ENCODE measurements around the gene SFMBT2.

SFMBT2 gene

DNA sequence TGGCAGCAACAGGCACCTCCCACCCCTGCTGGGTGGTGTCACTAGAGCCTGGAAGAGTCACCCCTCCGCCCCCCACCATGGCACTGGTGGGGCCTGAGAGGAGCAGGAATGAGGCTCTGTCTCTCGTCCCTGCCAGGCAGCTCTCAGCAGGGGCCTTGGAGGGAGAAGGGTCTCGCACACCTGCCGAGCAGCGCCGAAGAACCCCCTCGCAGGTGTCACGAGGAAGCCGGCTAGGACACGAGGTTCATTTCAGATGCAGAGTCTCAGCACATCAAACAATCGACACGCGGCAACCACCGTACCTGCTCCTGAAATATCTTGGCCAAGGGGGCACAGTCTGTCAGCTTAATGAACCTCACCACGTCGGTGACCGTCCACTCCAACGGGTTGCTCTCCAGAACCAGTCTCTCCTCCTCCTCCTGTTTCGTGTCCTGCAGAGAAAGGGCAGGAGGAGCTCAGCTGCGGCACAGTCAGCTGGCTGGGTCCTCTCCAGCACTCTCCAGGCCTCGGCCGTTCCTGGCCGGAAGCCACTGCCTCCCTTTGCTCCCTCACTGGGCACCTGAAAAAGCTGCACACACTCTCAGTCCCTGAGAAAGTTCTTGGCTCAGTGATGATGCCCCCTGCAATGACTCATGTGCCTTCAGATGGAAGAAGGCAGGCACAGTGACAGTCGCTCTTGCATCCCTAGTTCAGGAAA lies 240.1 kb downstream of the SFMBT2 start:
- DNase-seq = no peak

DNA sequence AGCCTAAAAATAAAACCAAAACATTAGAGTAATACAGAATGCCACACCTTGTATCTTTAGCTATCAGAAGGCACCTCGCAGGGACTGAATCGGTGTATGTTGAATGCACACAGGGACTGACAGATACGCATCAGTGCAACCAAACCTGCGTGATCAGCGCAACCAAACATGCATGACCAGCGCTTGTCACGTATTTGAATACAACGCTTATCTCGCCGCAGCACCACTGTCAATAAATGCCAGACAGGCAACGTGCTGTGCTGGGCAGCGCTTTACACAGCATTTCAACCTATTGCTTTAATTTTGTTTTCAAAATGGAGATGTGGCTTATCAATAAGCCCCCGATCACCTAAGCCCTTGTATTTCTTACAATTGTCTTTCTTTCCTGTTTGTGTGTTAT lies 242.4 kb downstream of the SFMBT2 start:
- no peak for DNase-seq

DNA sequence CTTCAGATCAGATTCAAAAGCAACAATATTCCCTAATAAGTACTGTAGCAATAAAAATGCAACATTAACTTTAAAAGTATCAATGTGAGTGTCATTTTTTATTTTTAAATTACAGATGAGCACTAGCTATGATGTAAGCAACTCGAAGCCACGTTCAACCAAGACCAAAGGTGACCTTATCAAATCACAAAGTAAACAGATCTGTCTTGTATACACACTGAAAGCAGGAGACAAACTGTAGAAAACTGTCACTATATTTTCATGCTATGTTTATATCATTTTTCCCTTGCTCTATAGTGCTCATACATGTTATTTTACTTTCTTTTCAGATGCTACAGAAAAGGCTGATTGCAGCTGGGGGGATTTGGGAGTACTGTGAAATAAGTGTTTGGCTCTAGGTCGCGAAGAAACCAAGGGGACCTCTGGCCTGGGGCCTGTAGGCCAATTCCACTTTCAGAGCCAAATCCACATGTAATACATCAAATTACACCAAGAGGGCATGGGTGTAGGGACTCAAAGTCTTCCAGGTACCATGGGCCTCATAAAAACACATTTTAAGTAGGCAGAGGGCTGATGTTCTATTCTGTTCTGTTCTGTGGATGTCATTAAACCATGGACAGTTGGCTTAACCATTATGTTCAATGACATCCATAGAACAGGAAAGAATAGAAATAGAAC lies 245.2 kb downstream of the SFMBT2 start:
- DNase-seq = no peak

DNA sequence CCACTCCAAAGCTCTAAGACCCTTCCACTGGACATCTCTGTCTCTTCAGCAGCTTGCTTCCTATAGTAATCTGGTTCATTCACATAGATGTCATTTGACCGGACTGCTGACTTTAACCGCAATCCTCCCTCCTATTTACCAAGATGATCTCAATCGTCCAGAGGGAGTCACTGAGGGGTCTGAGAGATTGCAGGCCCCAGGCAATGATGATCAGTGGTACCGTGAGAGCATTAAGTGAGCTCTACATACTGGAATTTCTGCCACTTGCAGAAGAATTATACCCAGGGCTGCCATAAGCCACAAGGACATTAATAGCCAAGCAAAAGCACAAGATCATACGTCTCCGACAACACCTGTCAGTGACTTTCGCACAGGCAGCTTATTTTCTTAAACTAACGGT lies 245.9 kb downstream of the SFMBT2 start:
- no peak for DNase-seq

DNA sequence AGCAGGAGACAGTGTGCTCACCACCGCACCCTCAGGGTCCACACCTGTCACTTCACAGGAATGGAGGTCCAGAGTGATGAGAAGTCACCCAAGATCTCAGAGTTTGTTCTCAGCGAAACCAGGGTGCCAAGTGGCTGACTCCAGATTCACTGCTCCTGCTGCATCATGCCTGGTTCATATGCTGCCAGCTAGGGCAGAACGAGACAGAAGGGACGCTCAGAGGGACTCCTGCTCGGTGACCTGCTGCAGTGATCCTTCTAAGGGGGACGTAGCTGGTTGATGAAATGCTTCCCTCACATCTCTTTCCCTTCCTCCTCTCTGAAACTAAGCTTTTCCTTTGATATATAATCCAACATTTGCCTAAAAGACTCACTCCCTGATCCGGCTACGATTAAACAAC lies 248.5 kb downstream of the SFMBT2 start:
- no peak for DNase-seq

DNA sequence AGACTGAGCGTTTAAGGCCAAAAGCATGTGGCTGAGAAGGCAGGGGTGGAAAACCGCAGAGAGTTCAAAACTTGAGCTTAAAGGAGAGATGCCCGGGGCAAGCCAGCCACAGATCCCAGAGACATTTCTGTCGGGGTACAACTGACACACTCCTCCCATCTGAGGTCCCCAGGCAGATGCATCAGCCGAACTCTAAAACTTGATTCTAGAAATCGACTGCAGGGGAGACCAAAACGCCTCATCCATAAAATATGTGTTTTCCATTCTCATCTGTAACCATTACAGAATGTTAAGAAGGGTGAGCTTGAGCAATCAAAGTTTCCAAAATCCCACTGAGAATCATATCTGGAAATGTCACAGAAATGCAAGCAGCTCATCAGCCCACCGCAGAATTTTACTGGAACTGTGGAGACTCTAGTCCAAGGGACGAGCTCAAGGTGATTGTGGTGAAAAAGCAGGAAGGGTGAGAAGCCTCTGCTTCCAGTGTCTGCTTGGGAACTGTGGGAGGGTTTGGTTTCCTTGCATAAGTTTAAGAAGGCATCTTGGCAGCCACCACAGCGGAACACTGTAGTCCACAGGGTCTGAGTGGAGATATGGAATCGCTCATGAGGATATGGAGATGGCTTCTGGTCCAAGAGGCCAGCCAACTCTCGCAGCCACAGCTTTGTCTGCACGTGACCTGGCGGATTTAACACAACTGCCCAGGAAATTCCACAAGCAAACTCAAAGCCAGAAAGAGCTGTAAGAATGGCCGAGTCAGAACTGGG lies 249.2 kb downstream of the SFMBT2 start:
- DNase-seq = no peak

DNA sequence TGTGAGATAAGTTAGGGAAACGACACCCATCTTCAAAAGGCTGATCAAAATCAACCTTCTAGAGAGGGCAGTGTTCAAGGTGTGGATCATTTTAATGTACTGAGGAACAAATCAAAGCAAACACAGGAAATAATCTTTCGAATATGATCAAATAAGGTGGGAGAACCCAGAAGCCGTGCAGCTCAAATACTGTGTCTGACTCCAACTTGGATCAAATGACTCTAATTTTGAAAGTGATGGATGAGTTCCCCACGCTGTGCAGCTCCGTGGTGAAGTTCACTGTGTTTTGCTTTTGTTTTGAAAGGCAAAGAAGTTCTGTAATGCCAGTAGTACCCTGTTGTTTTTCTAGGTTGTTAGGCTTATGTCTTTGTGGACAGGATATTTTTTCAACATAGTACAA lies 250.9 kb downstream of the SFMBT2 start:
- no peak for DNase-seq

DNA sequence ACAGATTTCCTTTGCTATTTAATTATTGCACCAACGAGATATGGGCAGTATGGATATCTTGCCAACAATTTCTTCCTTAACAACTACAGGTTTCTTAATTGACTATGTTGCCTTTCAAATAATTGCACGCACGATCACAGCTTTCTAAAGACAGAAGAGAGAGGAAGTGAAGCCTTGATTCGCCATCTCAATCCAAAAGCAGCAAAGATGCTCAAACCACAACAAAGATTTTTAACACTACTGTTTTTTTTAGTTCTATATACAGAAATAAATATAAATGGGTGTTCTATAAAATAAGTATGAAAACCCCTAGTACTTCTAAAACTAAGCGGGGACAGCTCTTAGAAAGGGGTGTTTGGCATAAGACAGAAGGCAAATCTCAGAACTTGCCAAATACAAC lies 251.3 kb downstream of the SFMBT2 start:
- peak; percentile 19 for DNase-seq

DNA sequence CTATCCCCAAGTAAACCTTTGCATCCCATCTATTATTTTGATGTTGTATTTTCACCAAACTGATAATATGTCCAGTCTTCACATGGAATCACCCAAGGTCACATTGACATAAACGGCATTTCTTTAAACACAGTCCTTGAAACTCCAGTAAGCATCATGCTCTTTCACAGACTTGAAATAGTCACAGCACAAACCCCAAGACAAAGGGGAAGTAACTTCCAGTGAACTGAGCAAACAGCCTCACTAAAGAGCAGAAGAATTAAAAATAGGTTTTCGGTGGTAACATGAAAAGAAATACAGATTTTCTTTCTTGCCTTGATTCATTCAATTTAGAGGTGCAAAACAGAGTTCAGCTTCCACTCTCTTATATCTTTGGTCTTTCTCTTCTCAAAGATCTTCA lies 253.7 kb downstream of the SFMBT2 start:
- no peak for DNase-seq

DNA sequence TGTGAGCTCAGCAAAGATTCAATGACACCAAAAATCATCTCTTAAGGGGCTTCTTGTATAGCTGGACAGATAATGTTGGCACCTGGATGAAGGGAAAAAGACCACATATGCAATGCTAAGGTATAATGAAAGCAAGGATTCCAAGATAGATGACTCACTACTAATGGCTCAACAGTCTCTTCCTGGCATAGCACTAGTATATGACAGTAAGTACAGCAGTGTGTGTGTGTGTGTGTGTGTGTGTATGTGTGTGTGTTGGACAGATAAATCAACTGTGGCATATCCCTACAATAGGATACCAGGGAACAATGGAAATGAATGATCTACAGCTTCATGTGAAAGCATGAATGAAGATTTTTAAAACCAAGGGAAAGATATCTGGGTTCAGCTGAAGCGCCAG lies 257.1 kb downstream of the SFMBT2 start:
- no peak for DNase-seq

DNA sequence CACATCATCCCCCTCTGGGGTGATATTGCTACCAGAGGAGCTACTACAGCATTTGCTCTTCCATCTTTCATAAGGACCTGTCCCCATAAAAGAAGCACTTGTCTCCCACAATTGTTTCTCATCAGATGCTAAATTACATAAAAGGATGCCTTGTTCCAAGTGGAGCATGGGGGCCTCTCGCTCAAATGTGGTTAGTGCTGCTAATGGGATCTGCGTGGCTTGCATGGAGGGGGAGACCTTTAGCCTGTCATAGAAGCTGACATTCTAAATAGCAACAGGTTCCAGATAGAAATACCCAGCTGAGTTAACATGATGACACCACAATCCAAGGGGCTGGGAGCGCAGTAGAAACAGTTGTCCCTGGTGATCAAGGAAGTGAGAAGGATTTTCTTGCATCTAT lies 257.9 kb downstream of the SFMBT2 start:
- no peak for DNase-seq

DNA sequence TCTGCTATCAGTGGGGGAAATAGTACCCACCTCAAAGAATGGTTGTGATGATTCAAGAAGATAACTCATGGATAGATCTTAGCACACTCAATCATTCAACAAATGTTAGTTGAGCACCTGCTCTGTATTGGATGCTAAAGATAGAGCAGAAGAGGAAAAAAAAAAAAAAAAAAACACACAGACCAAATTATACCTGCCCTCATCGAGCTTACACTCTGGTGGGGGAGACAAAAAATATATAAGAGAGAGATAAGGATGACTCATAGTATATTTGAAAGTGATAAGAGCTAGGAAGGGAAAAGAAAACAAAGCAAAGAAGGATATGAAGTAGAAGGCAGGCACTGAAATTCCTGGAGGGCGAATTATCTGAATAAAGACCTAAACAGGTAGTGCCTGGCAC lies 258.5 kb downstream of the SFMBT2 start:
- no peak for DNase-seq

DNA sequence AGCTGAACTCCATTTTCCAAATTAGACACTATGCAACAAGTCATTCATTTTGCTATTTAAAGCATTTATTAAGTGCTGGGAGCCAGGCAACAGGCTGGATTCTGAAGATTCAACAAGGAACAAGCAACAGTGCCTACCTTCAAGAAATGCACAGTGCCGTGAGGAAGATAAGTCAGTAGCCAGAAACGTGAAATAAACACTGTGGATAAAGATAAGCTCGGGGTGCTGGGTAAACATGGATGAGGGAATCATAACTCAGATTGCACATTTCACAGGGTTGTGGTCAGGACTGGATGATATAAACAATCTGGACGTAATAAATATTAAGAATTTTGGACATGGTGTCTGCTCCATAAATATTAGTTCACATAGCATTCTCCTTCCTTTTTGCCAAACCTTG lies 259.3 kb downstream of the SFMBT2 start:
- no peak for DNase-seq

DNA sequence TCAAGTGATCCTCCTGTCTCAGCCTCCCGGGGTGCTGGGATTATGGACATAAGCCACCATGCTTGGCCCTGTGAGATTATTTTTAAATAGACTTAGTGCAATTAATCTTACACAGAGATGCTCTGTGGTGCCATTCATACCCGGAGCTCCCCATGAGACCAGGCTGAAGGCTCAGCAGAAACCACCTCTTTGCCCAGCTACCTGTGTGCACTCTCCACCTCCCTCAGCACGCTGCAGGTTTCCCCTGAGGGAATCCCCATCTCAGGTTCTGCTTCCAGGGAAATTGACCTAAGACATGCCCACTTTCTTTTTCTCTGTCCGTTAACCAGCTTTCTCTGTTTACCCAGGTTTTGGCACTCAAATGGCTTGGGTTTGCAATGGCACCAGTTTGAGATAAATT lies 260.5 kb downstream of the SFMBT2 start:
- DNase-seq = no peak

DNA sequence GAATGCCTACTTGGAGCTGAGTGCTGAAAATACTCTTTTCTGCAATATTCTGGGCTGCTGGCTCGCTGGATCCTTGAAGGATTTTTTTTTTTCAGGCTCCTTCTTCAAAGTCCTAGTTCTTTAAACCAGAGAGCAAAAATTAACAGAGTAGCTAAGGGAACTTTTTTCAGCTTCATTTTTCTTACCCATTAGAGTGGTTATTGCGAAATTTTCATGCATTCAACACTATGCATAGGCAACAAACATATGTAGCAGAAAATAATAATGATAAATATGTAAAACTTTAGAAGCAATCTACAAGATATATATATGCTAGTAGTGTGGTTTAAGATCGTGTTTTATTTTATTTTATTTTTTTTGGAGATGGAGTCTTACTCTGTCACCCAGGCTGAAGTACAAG lies 264.6 kb downstream of the SFMBT2 start:
- no peak for DNase-seq

DNA sequence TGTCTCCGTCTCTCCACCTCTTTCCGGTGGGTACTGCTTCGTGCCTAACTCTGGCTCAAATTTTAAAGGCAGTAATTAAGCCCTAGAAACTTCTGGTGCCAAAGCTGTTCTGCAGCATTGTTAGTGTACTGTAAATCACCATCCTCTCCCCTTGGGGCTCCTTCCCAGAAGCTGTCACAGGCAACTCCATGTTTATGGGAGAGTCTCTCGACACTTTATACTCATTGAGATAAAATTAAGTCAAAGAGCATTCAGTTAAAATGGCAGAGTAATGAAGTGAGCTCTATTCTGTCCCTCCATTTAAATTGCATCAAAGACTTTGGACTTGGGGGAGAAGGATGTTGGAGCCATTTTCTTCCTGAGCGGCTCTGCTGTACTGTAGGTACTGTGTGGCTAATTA lies 274.8 kb downstream of the SFMBT2 start:
- DNase-seq = no peak

DNA sequence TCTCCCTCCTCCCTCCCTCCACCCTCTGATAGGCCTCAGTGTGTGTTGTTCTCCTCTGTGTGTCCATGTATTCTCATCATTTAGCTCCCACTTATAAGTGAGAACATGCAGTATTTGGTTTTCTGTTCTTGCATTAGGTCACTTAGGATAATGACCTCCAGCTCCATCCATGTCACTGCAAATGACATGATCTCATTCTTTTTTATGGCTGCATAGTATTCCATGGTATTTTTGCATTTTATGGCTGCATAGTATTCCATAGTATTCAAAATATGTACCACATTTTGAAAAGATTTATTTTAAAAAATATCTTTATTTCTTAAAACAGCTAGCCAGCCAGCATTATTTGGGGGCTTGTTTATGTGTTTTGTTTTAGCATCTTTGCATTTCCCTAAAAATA lies 275.6 kb downstream of the SFMBT2 start:
- DNase-seq = no peak

DNA sequence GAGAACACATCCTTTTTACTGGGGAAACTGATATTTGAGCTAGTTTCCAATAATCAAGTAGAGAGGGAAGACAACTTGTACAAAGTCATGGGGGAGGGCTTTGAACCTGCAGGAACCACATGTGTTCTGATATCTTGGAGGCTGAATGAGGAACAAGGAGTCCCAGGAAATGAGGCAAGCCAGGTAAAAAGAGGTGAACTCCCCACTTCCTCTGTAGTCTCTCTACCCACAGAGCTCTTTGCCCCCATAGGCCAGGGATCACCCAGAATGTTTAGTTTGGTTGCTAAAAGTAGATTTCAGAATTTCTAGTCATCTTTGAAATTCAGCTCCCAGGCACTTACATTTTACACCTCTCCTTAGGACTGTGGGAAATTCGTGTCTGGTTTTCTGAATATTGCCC lies 276.4 kb downstream of the SFMBT2 start:
- no peak for DNase-seq

DNA sequence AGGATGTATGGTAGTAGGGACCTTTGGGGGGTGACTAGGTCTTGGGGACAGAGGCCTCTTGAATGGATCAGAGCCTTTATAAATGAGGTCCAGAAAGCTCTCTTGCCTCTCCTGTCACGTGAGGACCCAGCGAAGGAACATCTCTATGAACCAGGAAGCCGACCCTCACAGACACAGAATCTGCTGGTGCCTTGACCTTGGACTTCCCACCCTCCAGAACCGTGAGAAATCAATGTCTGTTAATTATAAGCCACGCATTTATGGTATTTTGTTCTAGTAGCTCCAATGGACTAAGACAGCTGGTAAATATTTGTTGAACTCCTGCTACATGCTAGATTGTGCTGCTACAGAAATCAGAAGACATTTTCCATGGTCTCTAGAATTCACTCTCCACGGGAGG lies 276.9 kb downstream of the SFMBT2 start:
- no peak for DNase-seq

DNA sequence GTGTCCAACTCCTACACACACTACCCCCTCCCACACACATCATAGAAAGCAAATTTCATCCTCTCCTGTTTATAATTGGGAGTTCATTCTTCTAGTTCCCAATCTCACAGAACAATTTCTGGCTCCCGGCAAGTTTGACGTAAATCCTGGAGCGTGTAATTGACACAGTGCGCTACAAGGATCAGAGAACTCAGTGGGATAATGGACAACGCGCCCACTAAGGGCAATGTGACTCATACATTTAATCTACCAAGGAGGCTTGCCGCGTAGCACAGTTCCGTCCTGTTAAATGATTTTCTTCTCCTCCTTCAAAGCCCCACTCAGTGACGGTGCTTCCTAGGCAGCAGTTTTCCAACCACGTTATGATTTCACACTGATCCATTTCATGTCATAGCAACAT lies 277.6 kb downstream of the SFMBT2 start:
- no peak for DNase-seq

DNA sequence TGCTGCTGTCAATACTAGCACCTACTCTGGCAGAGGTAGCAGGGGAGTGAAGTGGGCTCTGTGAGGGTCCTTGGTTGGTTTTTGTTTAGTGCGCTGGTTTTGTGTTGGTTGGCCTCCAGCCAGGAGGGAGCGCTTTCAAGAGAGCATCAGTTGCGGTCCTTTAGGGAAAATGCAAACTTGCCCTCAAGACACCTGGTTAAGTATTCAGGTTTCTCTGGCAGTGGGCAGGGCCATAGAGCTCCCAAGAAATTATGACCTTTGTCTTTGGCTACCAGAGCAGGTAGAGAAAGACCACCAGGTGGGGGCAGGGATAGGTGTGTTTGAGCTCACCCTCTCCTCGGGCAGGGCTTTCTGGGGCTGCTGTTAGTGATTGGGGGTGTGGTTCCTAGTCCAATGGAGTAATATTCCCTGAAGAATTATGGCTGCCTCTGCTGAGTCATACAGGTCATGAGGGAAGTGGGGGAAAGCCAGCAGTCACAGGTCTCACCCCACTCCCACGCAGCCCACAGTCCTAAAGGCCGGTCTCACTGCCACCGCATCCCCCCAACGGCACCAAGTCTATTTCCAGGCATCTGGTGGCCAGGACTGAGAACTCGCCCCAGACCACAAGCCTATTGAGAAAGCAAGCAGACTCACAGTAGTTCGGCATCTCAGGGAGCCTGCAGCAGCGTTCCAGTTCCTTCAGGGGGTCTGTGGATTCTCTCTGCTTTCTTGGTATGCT lies 280.5 kb downstream of the SFMBT2 start:
- no peak for DNase-seq

DNA sequence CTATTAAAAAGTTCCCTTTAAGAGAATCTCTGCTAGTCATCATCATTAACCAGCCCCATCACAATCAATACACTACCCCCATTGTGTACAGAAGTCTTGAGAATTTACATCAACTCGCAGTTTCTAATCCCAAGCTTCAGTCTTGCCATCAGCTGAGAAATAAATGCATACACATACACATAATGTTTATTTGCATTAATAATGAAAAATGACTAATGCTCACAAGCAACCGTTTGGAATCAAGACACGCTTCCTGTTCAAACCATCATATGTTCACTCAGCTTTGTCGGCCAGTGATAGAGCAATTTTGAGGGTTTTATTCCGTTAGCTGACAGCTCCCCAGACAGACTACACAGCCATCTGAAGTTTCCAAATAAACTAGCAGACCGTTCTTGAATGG lies 287.1 kb downstream of the SFMBT2 start:
- no peak for DNase-seq

DNA sequence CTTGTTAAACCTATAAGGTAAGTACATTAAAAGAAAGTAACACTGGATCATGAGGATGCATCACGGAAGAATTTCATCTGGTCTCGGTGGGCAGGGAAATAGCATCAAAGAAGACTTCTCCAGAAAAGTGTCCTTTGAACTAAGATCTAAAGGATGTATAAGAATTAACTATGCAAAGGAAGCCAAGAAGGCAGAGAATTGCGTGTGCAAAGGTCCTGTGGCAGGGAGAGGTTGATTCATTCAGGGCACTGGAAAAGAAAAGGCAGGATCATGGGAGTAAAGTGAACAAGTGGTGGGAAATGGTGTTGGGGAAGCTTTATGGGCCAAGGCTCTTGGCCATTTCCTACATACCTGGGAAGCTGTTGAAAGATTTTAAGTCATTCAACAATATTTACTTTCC lies 288.3 kb downstream of the SFMBT2 start:
- DNase-seq = no peak
